Osteocyte (in vitro differentiated cells): ENCODE results near the gene FSTL4. TPM values are rescaled to one million over a fixed set of nuclear protein-coding genes. Genes with fewer than 3 reads are reported as not detected.
A peak's percentile ranks its signal among the peaks of the same experiment; 100 is the strongest.
"Not testable (repeated sequence)": the region's sequence is repeated elsewhere in the genome, so short reads cannot be mapped to it uniquely, and the experiment has no call there.

Experiments used
- DNase-seq: peaks from one replicate; pipeline ENCODE4 v3.0.0; 2021; ENCODE audit warnings: mixed read lengths; ENCODE audit not compliant: unreplicated experiment; ENCODE audit errors: extremely low spot score
- H3K27ac Mint-ChIP-seq: one replicate; pipeline ENCODE4 v1.8.0; 2021; ENCODE audit warnings: mild to moderate bottlenecking, mixed read lengths; ENCODE audit not compliant: unreplicated experiment
- H3K27me3 Mint-ChIP-seq: one replicate; pipeline ENCODE4 v1.8.0; 2021; ENCODE audit warnings: mixed read lengths; ENCODE audit not compliant: unreplicated experiment
- H3K36me3 Mint-ChIP-seq: one replicate; pipeline ENCODE4 v1.8.0; 2021; ENCODE audit warnings: mixed read lengths; ENCODE audit not compliant: unreplicated experiment
- H3K4me1 Mint-ChIP-seq: one replicate; pipeline ENCODE4 v1.8.0; 2021; ENCODE audit warnings: mixed read lengths; ENCODE audit not compliant: unreplicated experiment
- H3K4me3 Mint-ChIP-seq: one replicate; pipeline ENCODE4 v1.8.0; 2021; ENCODE audit warnings: mild to moderate bottlenecking, moderate library complexity, mixed read lengths; ENCODE audit not compliant: unreplicated experiment
- H3K9me3 Mint-ChIP-seq: one replicate; pipeline ENCODE4 v1.8.0; 2021; ENCODE audit warnings: mixed read lengths; ENCODE audit not compliant: unreplicated experiment
- total RNA-seq: library from RNA; stranded (reverse); gene quantifications from 2 replicates; pipeline ENCODE4 v1.2.1, GENCODE V29; 2021
- TF ChIP-seq, protein P1 (sequence below): fragments of 200-600 bp; sonication (generic); IDR thresholded peaks from 2 replicates; pipeline ENCODE4 v1.5.0; 2021; ENCODE audit warnings: antibody characterized with exemption, mild to moderate bottlenecking, moderate library complexity

The FSTL4 gene
- total RNA-seq, 1 donor from 2014 or later, result not detected

DNA sequence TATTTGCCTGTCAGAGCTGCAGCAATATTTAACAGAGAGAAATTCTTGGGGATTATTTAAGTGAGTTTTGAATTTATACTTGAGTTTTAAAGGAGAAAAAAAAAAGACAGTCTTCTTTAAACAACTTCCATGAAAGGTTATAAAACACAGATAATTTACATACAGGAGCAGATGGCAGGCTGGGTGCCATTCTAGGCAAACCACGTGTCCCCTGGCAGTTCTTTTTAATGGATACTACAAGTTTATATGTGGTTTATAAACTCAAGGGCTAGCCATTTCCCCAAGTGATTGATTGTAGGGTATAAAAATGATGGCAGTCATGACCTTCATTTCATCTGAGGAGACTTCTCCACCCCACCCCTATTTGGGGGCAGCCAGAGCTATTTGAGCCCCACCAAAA is 166.6 kb downstream of the FSTL4 start:
- H3K4me3 Mint-ChIP-seq, result no peak overlapping the region
- H3K27me3 Mint-ChIP-seq, result peaks cover 3% of the 10 kb centered on the region
- no peaks in the 10 kb centered on the region for H3K9me3 Mint-ChIP-seq
- DNase-seq, result no peak
- no peak overlapping the region for H3K27ac Mint-ChIP-seq
- H3K4me1 Mint-ChIP-seq, result no peaks in the 10 kb centered on the region
- TF ChIP-seq, protein P1, sequence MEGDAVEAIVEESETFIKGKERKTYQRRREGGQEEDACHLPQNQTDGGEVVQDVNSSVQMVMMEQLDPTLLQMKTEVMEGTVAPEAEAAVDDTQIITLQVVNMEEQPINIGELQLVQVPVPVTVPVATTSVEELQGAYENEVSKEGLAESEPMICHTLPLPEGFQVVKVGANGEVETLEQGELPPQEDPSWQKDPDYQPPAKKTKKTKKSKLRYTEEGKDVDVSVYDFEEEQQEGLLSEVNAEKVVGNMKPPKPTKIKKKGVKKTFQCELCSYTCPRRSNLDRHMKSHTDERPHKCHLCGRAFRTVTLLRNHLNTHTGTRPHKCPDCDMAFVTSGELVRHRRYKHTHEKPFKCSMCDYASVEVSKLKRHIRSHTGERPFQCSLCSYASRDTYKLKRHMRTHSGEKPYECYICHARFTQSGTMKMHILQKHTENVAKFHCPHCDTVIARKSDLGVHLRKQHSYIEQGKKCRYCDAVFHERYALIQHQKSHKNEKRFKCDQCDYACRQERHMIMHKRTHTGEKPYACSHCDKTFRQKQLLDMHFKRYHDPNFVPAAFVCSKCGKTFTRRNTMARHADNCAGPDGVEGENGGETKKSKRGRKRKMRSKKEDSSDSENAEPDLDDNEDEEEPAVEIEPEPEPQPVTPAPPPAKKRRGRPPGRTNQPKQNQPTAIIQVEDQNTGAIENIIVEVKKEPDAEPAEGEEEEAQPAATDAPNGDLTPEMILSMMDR, result no peak
- no peaks in the 10 kb centered on the region for H3K36me3 Mint-ChIP-seq

DNA sequence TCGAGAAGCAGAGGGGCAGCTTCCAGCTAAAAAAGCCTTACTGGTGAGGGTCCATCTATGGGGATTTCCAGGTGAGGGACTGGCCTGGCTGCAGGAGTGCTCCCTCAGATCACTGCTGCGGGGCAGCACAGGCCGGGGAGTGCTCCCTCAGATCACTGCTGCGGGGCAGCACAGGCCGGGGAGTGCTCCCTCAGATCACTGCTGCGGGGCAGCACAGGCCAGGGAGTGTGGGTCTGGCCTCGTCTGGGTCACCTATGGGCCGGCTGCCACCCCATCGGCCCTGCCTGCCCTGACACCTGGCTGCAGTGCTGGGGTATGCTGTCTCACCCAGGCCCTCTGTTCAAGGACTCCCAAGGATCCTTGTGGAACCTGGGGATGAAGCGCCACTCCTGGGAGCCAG is 167.1 kb downstream of the FSTL4 start:
- not testable (repeated sequence) for H3K4me1 Mint-ChIP-seq, H3K27ac Mint-ChIP-seq, DNase-seq, H3K27me3 Mint-ChIP-seq, H3K36me3 Mint-ChIP-seq, H3K4me3 Mint-ChIP-seq, H3K9me3 Mint-ChIP-seq

DNA sequence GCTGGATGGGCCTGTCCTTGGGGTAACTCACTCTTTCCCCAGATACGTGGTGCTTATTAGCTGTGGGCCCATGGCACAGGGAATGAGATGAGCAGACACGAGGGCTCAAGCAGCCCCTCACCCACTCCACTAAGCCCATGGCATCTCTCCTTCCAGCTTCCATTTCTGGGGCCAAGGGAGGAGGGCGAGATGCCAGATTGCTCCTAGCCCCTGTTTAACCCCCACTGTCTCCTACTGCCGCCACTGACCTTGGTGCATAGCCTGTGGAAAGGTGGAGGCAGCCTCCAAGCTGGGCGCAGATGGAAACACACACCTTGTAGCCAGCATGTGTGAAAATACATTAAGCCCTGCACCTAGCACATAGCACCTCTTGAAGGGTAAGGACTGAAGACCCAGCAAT is 167.6 kb downstream of the FSTL4 start:
- no peaks in the 10 kb centered on the region for H3K9me3 Mint-ChIP-seq
- DNase-seq, result no peak
- no peaks in the 10 kb centered on the region for H3K36me3 Mint-ChIP-seq
- TF ChIP-seq, protein P1, result no peak
- no peak overlapping the region for H3K27ac Mint-ChIP-seq
- H3K4me3 Mint-ChIP-seq, result no peak overlapping the region
- H3K4me1 Mint-ChIP-seq, result no peaks in the 10 kb centered on the region
- no peaks in the 10 kb centered on the region for H3K27me3 Mint-ChIP-seq

DNA sequence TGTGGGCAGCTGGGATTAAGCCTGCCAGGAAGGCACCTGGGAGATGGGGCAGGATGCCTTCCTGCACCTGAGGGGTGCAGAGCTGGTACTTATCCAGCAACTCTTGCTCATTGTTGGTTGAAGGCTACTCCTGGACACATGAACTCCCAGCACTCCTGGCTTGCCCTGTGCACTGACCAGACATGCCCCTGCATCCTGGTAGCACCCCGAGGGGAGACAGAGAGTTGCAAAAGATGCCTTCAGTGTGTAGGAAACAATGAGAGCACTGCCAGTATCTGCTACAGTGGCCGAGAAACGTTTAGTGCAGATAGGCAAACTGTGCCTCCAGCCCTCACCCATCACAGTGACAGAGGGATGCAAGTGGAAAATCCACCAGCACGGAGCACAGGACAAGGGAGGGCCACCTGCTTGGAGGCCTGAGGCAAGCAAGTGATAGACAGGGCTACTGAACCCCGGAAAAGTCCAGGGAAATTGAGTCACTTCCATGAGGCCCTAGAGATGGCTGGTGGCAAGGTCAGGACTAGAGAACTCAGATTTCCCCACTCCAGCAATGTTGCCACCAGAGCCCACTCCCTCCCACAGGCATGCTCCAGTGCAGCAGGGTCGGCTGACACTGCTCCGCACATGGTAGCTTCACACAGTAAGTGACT is 171.1 kb downstream of the FSTL4 start:
- no peak for DNase-seq
- no peaks in the 10 kb centered on the region for H3K9me3 Mint-ChIP-seq
- TF ChIP-seq, protein P1, result no peak
- H3K4me3 Mint-ChIP-seq, result no peak overlapping the region
- no peaks in the 10 kb centered on the region for H3K36me3 Mint-ChIP-seq
- H3K4me1 Mint-ChIP-seq, result no peaks in the 10 kb centered on the region
- no peak overlapping the region for H3K27ac Mint-ChIP-seq
- H3K27me3 Mint-ChIP-seq, result peaks cover 15% of the 10 kb centered on the region

DNA sequence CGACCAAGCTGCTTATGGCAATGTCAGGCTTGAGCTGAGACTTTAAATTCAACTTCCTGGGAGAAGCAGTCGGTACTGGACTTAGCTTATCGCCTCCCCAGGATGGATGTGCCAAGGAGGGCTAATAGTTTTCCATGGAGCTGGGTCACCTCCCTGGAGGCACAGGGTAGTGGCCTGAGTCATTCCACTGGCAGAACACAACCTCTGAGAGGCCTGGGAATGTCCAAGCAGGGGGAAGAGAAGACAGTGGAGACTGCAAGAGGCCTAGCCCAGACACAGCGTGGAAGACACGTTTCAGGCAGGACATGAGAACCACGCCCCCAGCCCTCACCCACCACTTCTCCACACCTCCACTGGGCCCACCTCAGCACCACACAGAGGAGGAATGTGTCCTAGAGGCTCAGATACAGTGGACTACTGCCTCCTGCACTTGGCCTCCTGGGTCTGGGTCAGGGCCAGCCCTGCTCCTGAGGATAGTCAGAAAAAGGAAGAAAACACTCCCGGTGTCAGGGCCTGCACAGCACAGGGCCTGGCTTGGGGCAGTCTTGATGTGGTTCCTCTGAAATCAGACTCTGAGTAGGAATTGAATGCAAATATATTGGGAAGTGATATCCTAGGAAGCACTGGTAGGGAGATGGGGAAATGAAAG is 171.8 kb downstream of the FSTL4 start:
- Mint-ChIP-seq H3K36me3 (no peaks in the 10 kb centered on the region), H3K27ac (no peak overlapping the region), H3K27me3 (peaks cover 22% of the 10 kb centered on the region), H3K4me3 (no peak overlapping the region), H3K9me3 (no peaks in the 10 kb centered on the region), H3K4me1 (no peaks in the 10 kb centered on the region)
- TF ChIP-seq, protein P1, result no peak
- DNase-seq, result peak; percentile 77
